ENCODE results near the gene HHIPL1. TPM values are rescaled to one million over a fixed set of nuclear protein-coding genes. Genes with fewer than 3 reads are reported as not detected.

Gene HHIPL1
- total RNA-seq = 2.0 and 2.7 TPM in 2 replicates
- long read RNA-seq = 0 reads

- Mint-ChIP-seq H3K4me1 (ENCODE audit: unreplicated experiment) (peaks cover 3% of the 10 kb centered on the region), H3K27ac (ENCODE audit: unreplicated experiment) (no peak within 1 kb of the TSS), H3K9me3 (ENCODE audit: unreplicated experiment) (no peaks in the 10 kb centered on the region), H3K27me3 (ENCODE audit: unreplicated experiment) (no peaks in the 10 kb centered on the region), H3K36me3 (ENCODE audit: unreplicated experiment) (no peaks in the 10 kb centered on the region), H3K4me3 (ENCODE audit: unreplicated experiment) (peak within 1 kb of the TSS; percentile 48)
- no peak for TF ChIP-seq CTCF (IDR thresholded peaks at IDR 0.05)
- DNase-seq (ENCODE audit: extremely low spot score, unreplicated experiment) = no peak
Observed at GRCh38 chr14:99644723-99645544, at the start of gene HHIPL1. HHIPL1 (plus strand) TSS chr14:99645129; CDS start chr14:99645208, 79 bp downstream.

- no peak for TF ChIP-seq CTCF (IDR thresholded peaks at IDR 0.05)
Observed at GRCh38 chr14:99595524-99595923, 49.4 kb upstream of the HHIPL1 start.

GRCh38 chr14:99596071-99596627 lies 48.8 kb upstream of the HHIPL1 start:
- Mint-ChIP-seq H3K27me3 (ENCODE audit: unreplicated experiment) (no peaks in the 10 kb centered on the region), H3K9me3 (ENCODE audit: unreplicated experiment) (no peaks in the 10 kb centered on the region), H3K36me3 (ENCODE audit: unreplicated experiment) (no peaks in the 10 kb centered on the region), H3K4me3 (ENCODE audit: unreplicated experiment) (no peak overlapping the region), H3K4me1 (ENCODE audit: unreplicated experiment) (peaks cover 9% of the 10 kb centered on the region), H3K27ac (ENCODE audit: unreplicated experiment) (no peak overlapping the region)
- no peak for TF ChIP-seq CTCF (IDR thresholded peaks at IDR 0.05)
- no peak for DNase-seq (ENCODE audit: extremely low spot score, unreplicated experiment)

More at GRCh38 chr14:99595524-99595923, 49.4 kb upstream of the HHIPL1 start:
- DNase-seq (ENCODE audit: extremely low spot score, unreplicated experiment) = no peak
- H3K36me3 Mint-ChIP-seq (ENCODE audit: unreplicated experiment) = no peaks in the 10 kb centered on the region
- H3K9me3 Mint-ChIP-seq (ENCODE audit: unreplicated experiment) = no peaks in the 10 kb centered on the region
- H3K27me3 Mint-ChIP-seq (ENCODE audit: unreplicated experiment) = no peaks in the 10 kb centered on the region
- no peak overlapping the region for H3K27ac Mint-ChIP-seq (ENCODE audit: unreplicated experiment)
- H3K4me1 Mint-ChIP-seq (ENCODE audit: unreplicated experiment) = peaks cover 8% of the 10 kb centered on the region
- no peak overlapping the region for H3K4me3 Mint-ChIP-seq (ENCODE audit: unreplicated experiment)

- H3K4me1 Mint-ChIP-seq (ENCODE audit: unreplicated experiment) = peaks cover 15% of the 10 kb centered on the region
- H3K9me3 Mint-ChIP-seq (ENCODE audit: unreplicated experiment) = no peaks in the 10 kb centered on the region
- H3K4me3 Mint-ChIP-seq (ENCODE audit: unreplicated experiment) = no peak overlapping the region
- TF ChIP-seq CTCF (IDR thresholded peaks at IDR 0.05) = no peak
- H3K36me3 Mint-ChIP-seq (ENCODE audit: unreplicated experiment) = no peaks in the 10 kb centered on the region
- H3K27ac Mint-ChIP-seq (ENCODE audit: unreplicated experiment) = no peak overlapping the region
- DNase-seq (ENCODE audit: extremely low spot score, unreplicated experiment) = no peak
- no peaks in the 10 kb centered on the region for H3K27me3 Mint-ChIP-seq (ENCODE audit: unreplicated experiment)
Observed at GRCh38 chr14:99596772-99597171, 48.2 kb upstream of the HHIPL1 start.

GRCh38 chr14:99597911-99598600 lies 46.9 kb upstream of the HHIPL1 start:
- Mint-ChIP-seq H3K27ac (ENCODE audit: unreplicated experiment) (no peak overlapping the region), H3K9me3 (ENCODE audit: unreplicated experiment) (no peaks in the 10 kb centered on the region), H3K4me1 (ENCODE audit: unreplicated experiment) (peaks cover 25% of the 10 kb centered on the region), H3K27me3 (ENCODE audit: unreplicated experiment) (no peaks in the 10 kb centered on the region), H3K36me3 (ENCODE audit: unreplicated experiment) (no peaks in the 10 kb centered on the region), H3K4me3 (ENCODE audit: unreplicated experiment) (no peak overlapping the region)
- no peak for DNase-seq (ENCODE audit: extremely low spot score, unreplicated experiment)
- TF ChIP-seq CTCF (IDR thresholded peaks at IDR 0.05) = no peak
